VCaP (cell line): ENCODE data around the gene RPN2.

Experiments
- H3K27ac ChIP-seq: fragments of 450-650 bp; 2 replicates; pipeline ENCODE4 v1.5.1; 2017
- CTCF ChIP-seq: fragments of 450-650 bp; conservative IDR thresholded peaks from 2 replicates; pipeline ENCODE4 v1.5.1; 2017; ENCODE audit warnings: mild to moderate bottlenecking, moderate library complexity

RPN2 gene

GRCh38 chr20:37284691-37285161 is 105.6 kb downstream of the RPN2 start:
- no peak for TF ChIP-seq CTCF

DNA sequence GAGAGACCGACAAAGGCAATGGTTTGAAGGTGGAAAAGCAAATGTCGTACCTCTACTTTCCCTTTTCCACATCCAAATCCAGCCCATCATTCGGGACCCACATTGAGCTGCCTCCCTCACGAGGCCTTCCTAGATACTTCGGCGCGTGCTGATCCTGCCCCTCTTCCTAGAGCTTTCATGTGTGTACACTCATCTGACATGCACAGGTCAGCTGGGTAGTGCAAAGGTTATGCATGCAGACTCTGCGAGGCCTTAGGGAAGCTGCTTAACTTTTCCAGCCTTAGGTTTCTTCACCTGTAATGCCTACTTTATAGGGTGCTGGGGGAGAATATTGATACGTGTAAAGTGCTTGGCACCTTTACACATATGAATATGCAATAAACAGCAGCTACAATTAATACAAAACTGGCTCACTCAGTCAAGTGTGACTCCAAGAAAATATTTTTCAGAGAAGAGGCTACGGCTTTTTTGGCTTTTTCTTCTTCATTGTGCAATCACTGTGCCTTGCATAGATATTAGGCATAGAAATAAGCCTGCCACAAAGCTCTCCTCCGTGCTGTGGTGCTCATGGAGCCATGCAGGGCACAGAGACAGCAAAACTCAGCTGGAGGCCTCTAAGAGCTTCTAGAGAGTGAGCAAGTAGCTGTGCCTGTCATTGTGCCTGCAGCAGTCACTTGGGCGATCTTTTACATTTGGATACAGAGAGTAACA is 106.7 kb downstream of the RPN2 start:
- no peak overlapping the region for H3K27ac ChIP-seq

More at GRCh38 chr20:37284691-37285161, 105.6 kb downstream of the RPN2 start:
- H3K27ac ChIP-seq: no peak overlapping the region

GRCh38 chr20:37288091-37288490 is 109.0 kb downstream of the RPN2 start:
- H3K27ac ChIP-seq: no peak overlapping the region
- no peak for TF ChIP-seq CTCF

More for the DNA sequence above, 106.7 kb downstream of the RPN2 start:
- TF ChIP-seq CTCF: no peak

- peak overlapping the region; percentile 93 for H3K27ac ChIP-seq
- no peak for TF ChIP-seq CTCF
These were observed 111.2 kb downstream of the RPN2 start for GRCh38 chr20:37290158-37290810.
